Activated CD4-positive, alpha-beta T cell treated with anti-CD3 and anti-CD28 coated beads, Interleukin-10, Interleukin-2, amounts not matched to agents 100 ng/mL and 50 ng/mL, durations not matched to agents 16 hours and 8 hours (primary cell): Measurements from ENCODE around the gene ZNF581.
A peak's percentile ranks its signal among the peaks of the same experiment; 100 is the strongest.

Experiments
- DNase-seq: peaks from one replicate; pipeline ENCODE4 v3.0.0-alpha.2; 2020

Gene ZNF581

GRCh38 chr19:55668603-55669348, 25.3 kb downstream of the ZNF581 start:
- no peak for DNase-seq

- DNase-seq, result no peak
Observed at GRCh38 chr19:55669418-55670279, 26.2 kb downstream of the ZNF581 start.

DNA sequence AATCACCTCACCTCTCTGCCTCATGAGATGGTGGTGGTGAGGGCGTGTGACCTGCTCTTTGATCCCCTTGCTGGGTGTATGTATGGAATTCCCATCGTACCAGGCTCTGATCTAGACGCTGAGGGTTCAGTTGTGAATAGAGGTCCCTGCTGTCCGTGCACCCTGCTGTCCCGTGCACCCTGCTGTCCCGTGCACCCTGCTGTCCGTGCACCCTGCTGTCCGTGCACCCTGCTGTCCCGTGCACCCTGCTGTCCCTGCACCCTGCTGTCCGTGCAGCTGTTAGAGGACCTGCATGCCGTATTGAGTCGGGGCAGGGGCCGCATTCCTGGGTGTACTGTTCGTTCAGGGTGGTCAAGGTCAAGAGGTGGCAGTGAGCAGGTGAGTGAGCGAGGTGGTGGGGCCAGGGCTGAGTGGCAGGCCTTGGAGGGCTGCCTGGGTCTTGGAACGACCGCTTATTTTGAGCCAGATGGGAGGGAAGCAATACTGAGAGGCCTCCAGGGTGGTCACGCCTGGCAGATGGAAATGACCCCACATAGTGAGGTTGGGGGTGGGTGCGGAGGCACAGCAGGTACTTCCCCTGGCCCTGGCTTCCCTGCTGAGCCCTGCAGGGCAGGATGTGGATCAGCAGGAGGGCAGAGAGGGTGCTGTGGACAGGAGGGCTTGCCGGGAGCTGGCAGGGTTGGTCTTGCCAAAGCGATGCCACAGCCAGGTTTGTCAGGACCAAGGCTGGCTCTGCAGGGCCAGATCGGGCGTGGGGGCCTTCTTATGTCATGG, 27.0 kb downstream of the ZNF581 start:
- DNase-seq, result no peak

DNA sequence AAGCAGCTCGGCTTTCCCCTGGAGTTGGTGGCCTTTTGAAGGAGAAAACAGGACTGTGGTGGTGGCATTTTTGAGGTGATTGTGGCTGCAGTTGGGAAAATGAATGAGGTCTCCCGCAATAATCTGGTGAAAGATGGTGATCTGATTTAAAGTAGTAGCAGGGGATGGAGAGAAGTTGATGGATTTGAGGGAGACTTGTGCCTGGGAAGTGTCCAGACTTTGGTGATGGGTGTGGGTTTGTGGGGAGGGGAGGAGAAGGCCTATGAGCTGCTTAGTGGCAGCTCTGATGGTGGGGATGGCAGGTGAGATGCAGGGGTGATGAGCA, 27.6 kb downstream of the ZNF581 start:
- no peak for DNase-seq

DNA sequence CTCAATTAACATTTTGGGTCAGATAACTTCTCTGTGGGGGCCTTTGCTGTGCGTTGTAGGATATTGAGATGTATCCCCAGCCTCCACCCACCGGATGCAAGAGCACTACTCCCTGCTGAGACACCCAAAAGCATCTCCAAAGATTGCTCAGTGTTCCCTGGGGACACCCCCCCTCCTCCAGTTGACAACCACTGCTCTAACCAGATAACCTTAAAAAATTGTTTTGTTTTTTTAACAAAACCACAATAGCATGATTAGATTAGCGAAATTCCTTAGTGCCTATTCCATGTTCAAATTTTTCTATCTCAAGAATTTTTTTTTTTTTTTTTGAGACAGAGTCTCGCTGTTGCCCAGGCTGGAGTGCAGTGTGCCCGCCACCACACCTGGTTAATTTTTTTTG, 29.0 kb downstream of the ZNF581 start:
- no peak for DNase-seq

- DNase-seq, result no peak
Observed at GRCh38 chr19:55673465-55673864, 30.0 kb downstream of the ZNF581 start.

- no peak for DNase-seq
Observed at GRCh38 chr19:55673889-55674288, 30.4 kb downstream of the ZNF581 start.

DNA sequence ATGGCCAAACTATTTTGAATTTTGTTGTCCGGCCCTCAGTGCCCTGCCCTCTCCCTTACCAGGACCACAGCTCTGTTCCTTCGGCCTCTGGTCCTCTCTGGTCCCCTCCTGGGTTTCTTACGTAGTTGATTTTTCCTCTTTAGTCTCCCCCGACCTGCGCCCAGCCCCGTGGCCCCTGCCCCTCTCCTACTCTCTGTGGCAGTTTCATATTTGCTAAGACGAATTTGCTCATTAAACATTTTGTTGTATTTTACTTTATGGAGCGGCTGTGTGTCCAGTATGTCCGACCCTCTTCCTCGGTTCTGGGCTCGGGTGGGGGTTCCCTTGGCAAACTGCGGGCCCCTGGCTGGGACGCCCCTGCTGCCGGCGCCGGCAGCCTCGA, 31.0 kb downstream of the ZNF581 start:
- no peak for DNase-seq

DNA sequence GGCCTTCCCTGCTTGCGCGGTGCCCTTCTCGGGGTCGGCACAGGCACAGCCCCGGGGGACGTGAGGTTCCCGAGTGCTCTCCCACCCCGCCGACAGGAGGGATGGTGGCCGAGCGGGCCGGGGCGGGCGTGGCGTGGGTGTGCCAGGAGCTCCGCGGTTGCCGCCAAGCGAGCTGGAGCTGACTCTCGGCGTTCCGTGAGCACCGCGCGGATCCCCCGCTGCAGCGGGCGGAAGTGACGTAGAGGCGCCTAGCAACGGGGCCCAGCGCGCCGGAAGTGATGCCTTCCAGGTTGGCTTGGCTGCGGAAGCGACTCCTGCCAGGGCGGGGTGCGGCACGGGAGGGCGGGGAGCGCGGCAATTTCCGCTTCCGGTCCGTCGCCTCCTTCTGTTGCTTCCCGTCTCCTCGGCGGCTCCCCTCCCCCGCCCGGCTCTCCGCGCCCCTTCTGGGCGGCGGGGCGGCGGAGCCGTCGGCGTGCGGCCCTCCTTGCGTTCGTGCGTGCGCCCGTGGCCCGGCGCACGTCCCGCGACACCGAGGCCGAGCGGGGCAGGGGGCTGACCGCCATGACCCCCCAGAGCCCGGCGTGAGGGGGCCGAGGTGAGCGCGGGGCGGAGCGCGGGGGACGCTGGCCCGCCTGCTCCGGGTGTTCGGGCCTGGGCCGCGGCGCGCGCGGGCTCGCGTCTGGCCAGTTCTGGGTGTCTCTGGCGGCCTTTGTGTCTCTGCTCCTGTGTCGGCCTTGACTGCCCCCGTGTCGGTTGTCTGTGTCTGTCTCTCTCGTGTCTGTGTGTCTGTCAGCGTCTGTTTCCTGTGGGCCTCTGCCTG, 31.6 kb downstream of the ZNF581 start, which contains the start of gene EPN1:
TSS of gene EPN1 (plus strand) at position 386 of the 820 bp plus-strand sequence. CDS start 3,402 bp downstream, outside the sequence.
- peak; percentile 99 for DNase-seq

- DNase-seq, result no peak
Observed at GRCh38 chr19:55675661-55676354, 32.4 kb downstream of the ZNF581 start.

DNA sequence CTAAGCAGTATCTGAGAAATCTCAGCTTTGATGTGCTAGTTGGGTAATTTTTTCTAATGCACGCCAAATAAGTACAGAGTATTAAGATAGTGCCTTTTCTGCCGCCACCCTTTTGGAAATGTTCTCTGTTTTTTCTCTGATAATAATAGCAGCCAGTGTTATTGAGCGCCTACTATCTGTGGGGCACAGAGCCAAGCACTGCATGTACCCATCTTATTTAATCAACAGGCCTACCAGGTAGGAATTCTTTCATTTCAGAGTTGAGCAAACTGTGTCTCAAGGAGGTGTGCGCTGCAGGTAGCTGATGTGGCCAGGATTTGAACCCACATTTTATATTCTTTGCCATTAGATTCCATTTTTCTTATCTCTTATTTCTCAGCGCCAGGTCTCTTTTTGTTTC, 32.9 kb downstream of the ZNF581 start:
- no peak for DNase-seq

DNA sequence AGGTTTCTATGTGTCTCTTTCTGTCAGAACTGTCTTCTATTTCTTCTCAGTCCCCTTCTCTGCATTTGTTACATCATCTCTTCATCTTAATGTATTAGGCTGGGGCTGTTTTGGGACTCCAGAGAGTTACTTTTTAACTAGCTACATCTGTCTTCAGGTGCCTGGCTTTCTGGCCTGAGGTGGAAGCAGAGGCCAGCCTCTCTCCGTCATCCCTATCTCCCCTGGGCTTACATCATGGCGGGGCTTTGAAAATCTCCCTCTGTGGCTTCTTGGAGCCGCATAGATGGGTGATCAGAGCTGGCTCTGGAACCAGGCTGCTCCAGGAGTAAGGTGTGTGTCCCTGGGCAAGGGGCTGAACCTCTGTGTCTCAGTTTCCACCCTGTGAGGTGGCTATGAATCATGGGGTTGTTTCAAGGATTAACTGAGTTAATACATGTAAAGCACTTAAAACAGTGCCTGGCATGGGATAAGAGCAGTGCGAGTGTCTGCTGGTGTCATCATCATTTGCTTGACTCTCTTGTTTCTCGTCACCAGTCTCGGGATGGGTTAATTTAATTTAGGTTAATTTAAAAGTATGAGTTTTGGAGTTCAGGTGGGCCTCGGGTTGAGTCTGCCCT, 33.5 kb downstream of the ZNF581 start:
- DNase-seq, result no peak

DNA sequence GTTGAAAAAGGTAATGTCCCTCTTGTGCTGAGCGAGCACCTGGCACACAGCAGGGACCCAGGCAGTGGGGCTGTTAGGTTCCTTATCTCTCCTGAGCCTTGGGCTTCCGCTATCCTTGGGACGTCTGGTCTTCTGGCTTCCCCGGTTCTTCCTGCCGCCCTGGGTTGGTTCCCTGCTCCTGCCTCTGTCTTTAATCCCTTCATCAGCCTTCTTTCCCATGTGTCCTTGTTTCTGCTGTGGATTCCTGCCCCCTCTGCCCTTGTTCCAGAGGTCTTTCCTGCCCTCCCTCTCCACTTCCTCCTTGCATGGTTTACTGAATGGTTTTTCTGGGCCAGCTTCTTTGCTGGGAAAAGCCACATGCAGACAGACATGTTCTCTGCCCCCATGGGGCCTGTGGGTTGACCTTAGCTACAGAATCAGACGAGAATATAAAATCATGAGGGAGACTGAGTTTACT, 34.2 kb downstream of the ZNF581 start:
- DNase-seq, result no peak

- no peak for DNase-seq
Observed at GRCh38 chr19:55678121-55678671, 34.7 kb downstream of the ZNF581 start.

- peak; percentile 59 for DNase-seq
Observed at GRCh38 chr19:55679343-55680257, 36.2 kb downstream of the ZNF581 start.

DNA sequence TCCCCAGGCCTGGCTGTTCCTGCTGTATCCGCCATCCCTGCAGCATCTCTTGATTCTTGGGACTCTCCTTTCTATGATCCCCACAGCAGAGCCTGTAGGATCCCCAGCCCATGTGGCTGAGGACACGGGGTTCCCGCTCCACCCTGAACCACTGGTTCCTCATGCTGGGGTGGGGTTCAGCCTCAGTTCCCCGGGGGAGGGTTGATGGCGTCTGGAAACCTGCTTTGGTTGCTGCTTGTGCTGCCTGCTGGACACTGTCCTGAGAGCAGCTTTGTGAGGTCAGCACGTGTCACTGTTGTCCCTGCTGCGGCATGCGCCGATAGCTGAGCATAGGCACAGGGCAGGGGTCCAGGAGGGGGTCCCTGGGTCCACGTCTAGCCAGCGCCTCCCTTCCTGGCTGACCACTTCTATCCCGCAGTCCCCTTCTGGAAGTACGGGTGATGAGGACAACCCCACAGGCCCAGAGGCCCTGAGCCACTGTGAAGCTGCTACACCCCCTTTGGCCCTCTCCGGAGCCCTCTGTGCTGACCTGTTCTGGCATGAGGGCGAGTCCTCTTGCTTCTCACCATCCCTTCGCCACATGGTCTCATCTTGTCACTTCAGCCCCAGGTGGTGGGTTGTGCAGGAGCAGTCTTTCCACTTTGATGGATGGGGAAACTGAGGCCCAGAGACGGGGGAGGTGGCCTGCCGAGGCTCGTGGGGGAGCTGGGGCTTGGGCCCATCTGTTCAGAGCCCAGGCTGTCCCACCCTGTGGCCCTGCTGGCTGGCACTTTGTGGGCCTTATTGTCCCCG, 37.1 kb downstream of the ZNF581 start:
- no peak for DNase-seq

GRCh38 chr19:55681131-55682092, 38.0 kb downstream of the ZNF581 start:
- no peak for DNase-seq
